Measurements from ENCODE around the gene PPFIA2.

DNA sequence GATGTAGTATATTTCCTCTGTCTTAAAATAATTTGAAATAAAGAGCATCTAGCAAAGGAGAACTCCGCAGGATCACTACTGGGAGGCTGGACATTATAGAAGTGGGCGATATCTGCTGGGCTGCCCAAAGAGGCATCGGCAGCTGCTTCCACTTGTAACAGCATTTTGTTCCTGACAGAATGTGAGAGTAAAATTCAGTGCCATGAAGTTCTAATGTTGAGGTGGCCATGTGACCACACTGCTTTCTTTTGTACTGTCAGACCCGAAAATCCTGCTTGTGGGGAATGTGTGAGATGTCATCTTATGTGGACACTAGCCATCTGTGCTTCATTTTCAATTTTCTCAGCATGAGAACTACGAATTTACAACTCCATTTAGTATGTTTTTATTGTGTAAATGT, 529.4 kb downstream of the PPFIA2 start:
- TF ChIP-seq, protein P1, sequence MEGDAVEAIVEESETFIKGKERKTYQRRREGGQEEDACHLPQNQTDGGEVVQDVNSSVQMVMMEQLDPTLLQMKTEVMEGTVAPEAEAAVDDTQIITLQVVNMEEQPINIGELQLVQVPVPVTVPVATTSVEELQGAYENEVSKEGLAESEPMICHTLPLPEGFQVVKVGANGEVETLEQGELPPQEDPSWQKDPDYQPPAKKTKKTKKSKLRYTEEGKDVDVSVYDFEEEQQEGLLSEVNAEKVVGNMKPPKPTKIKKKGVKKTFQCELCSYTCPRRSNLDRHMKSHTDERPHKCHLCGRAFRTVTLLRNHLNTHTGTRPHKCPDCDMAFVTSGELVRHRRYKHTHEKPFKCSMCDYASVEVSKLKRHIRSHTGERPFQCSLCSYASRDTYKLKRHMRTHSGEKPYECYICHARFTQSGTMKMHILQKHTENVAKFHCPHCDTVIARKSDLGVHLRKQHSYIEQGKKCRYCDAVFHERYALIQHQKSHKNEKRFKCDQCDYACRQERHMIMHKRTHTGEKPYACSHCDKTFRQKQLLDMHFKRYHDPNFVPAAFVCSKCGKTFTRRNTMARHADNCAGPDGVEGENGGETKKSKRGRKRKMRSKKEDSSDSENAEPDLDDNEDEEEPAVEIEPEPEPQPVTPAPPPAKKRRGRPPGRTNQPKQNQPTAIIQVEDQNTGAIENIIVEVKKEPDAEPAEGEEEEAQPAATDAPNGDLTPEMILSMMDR (IDR thresholded peaks at IDR 0.05): no peak
- TF ChIP-seq SIN3A (IDR thresholded peaks at IDR 0.05; ENCODE audit: borderline replicate concordance, insufficient read depth, low read depth, low read length) (no peak), POLR2AphosphoS5 (IDR thresholded peaks at IDR 0.05; ENCODE audit: low read depth, low read length) (no peak), TCF7L2 (IDR thresholded peaks at IDR 0.05; ENCODE audit: low read depth, low read length) (no peak)
- TF ChIP-seq, protein P2, sequence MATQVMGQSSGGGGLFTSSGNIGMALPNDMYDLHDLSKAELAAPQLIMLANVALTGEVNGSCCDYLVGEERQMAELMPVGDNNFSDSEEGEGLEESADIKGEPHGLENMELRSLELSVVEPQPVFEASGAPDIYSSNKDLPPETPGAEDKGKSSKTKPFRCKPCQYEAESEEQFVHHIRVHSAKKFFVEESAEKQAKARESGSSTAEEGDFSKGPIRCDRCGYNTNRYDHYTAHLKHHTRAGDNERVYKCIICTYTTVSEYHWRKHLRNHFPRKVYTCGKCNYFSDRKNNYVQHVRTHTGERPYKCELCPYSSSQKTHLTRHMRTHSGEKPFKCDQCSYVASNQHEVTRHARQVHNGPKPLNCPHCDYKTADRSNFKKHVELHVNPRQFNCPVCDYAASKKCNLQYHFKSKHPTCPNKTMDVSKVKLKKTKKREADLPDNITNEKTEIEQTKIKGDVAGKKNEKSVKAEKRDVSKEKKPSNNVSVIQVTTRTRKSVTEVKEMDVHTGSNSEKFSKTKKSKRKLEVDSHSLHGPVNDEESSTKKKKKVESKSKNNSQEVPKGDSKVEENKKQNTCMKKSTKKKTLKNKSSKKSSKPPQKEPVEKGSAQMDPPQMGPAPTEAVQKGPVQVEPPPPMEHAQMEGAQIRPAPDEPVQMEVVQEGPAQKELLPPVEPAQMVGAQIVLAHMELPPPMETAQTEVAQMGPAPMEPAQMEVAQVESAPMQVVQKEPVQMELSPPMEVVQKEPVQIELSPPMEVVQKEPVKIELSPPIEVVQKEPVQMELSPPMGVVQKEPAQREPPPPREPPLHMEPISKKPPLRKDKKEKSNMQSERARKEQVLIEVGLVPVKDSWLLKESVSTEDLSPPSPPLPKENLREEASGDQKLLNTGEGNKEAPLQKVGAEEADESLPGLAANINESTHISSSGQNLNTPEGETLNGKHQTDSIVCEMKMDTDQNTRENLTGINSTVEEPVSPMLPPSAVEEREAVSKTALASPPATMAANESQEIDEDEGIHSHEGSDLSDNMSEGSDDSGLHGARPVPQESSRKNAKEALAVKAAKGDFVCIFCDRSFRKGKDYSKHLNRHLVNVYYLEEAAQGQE (IDR thresholded peaks at IDR 0.05; ENCODE audit: insufficient read depth in 1 of 2, low read depth in 2 of 2, low read length in 1 of 2): no peak

Data from Panc1 (cell line).